ENCODE results near the gene PRKCE.

- TF ChIP-seq POLR2AphosphoS5 (IDR thresholded peaks at IDR 0.05; ENCODE audit: borderline replicate concordance, low read depth, low read length) (no peak), EZH2 (IDR thresholded peaks at IDR 0.05) (no peak)
These were observed 123.3 kb downstream of the PRKCE start for GRCh38 chr2:45774688-45775244.
